ENCODE data around the gene ARHGAP42.

The ARHGAP42 gene

GRCh38 chr11:100927579-100927978 is 240.5 kb downstream of the ARHGAP42 start:
- DNase-seq, result no peak

- DNase-seq, result no peak
These were observed 241.3 kb downstream of the ARHGAP42 start for GRCh38 chr11:100928426-100928825.

GRCh38 chr11:100929377-100929776 is 242.3 kb downstream of the ARHGAP42 start:
- DNase-seq, result no peak

- peak; percentile 28 for DNase-seq
These were observed 243.2 kb downstream of the ARHGAP42 start for GRCh38 chr11:100930185-100930778.

GRCh38 chr11:100932474-100933100 is 245.5 kb downstream of the ARHGAP42 start:
- DNase-seq, result no peak

- DNase-seq, result no peak
These were observed 249.7 kb downstream of the ARHGAP42 start for GRCh38 chr11:100936781-100937180.

GRCh38 chr11:100939571-100939970 is 252.5 kb downstream of the ARHGAP42 start:
- no peak for DNase-seq

- DNase-seq, result no peak
These were observed 253.0 kb downstream of the ARHGAP42 start for GRCh38 chr11:100940111-100940510.

- no peak for DNase-seq
These were observed 253.9 kb downstream of the ARHGAP42 start for GRCh38 chr11:100941033-100941432.

GRCh38 chr11:100942016-100942415 is 254.9 kb downstream of the ARHGAP42 start:
- no peak for DNase-seq

- no peak for DNase-seq
These were observed 261.8 kb downstream of the ARHGAP42 start for GRCh38 chr11:100948936-100949335.

- no peak for DNase-seq
These were observed 262.4 kb downstream of the ARHGAP42 start for GRCh38 chr11:100949443-100949842.

GRCh38 chr11:100955318-100955717 is 268.2 kb downstream of the ARHGAP42 start:
- DNase-seq, result no peak

- no peak for DNase-seq
These were observed 269.3 kb downstream of the ARHGAP42 start for GRCh38 chr11:100956351-100956750.

- DNase-seq, result no peak
These were observed 270.4 kb downstream of the ARHGAP42 start for GRCh38 chr11:100957499-100957898.

- DNase-seq, result no peak
These were observed 274.5 kb downstream of the ARHGAP42 start for GRCh38 chr11:100961633-100962032.

- no peak for DNase-seq
These were observed 276.3 kb downstream of the ARHGAP42 start for GRCh38 chr11:100963375-100963774.

- no peak for DNase-seq
These were observed 277.3 kb downstream of the ARHGAP42 start for GRCh38 chr11:100964435-100964834.

- no peak for DNase-seq
These were observed 278.3 kb downstream of the ARHGAP42 start for GRCh38 chr11:100965346-100965745.

- DNase-seq, result no peak
These were observed 279.3 kb downstream of the ARHGAP42 start for GRCh38 chr11:100966366-100966765.

GRCh38 chr11:100969008-100969407 is 281.9 kb downstream of the ARHGAP42 start:
- no peak for DNase-seq

GRCh38 chr11:100970283-100971164 is 283.4 kb downstream of the ARHGAP42 start:
- DNase-seq, result no peak

- DNase-seq, result no peak
These were observed 285.0 kb downstream of the ARHGAP42 start for GRCh38 chr11:100972046-100972445.

- DNase-seq, result no peak
These were observed 291.4 kb downstream of the ARHGAP42 start for GRCh38 chr11:100978442-100978841.
